WTC11 (cell line): Measurements from ENCODE around the gene SVEP1. TPM values are rescaled to one million over a fixed set of nuclear protein-coding genes. Genes with fewer than 3 reads are reported as not detected.
A peak's percentile ranks its signal among the peaks of the same experiment; 100 is the strongest.

Source experiments
- ATAC-seq: fragments of 200-7000 bp; cut with Tn5 transposase; 2 replicates; pipeline ENCODE4 v1.10.0; 2021; ENCODE audit warnings: mild to moderate bottlenecking, moderate library complexity
- CTCF ChIA-PET: fragments of 300-600 bp; sonication (Branson Sonifier 250); formaldehyde crosslinking; loops from one replicate; lab custom pipeline; 2021; ENCODE audit warnings: antibody characterized with exemption; lab: Charles Lee
- POLR2A ChIA-PET: fragments of 350-600 bp; sonication (Branson Sonifier 250); formaldehyde crosslinking; loops from one replicate; lab custom pipeline; 2021; ENCODE audit warnings: antibody characterized with exemption; lab: Charles Lee
- DNase-seq: peaks from one replicate; pipeline ENCODE4 v3.0.0; 2021; ENCODE audit warnings: low spot score
- H3K27ac Mint-ChIP-seq: 2 replicates; pipeline ENCODE4 v1.8.0; 2021; ENCODE audit warnings: mixed read lengths
- H3K27me3 Mint-ChIP-seq: 2 replicates; pipeline ENCODE4 v1.8.0; 2021; ENCODE audit warnings: low read depth, mild to moderate bottlenecking, moderate library complexity, mixed read lengths
- H3K36me3 Mint-ChIP-seq: 2 replicates; pipeline ENCODE4 v1.8.0; 2021; ENCODE audit warnings: mixed read lengths
- H3K4me1 Mint-ChIP-seq: 2 replicates; pipeline ENCODE4 v1.8.0; 2022; ENCODE audit warnings: mixed read lengths
- H3K4me3 Mint-ChIP-seq: 2 replicates; pipeline ENCODE4 v1.8.0; 2021; ENCODE audit warnings: mild to moderate bottlenecking, moderate library complexity, mixed read lengths
- H3K9me3 Mint-ChIP-seq: 2 replicates; pipeline ENCODE4 v1.8.0; 2021; ENCODE audit warnings: mixed read lengths
- CBFB ChIP-seq: sonication (generic); formaldehyde crosslinking; IDR thresholded peaks from 2 replicates; pipeline ENCODE4 v1.8.1; 2022; ENCODE audit warnings: mild to moderate bottlenecking, low read depth, missing genetic modification reagents
- FOXJ3 ChIP-seq: sonication (generic); formaldehyde crosslinking; IDR thresholded peaks from 2 replicates; pipeline ENCODE4 v1.9.0; 2021; ENCODE audit warnings: missing genetic modification reagents, mild to moderate bottlenecking, borderline replicate concordance
- NFE2L1 ChIP-seq: sonication (generic); formaldehyde crosslinking; IDR thresholded peaks from 2 replicates; pipeline ENCODE4 v1.8.1; 2023; ENCODE audit warnings: missing genetic modification reagents
- NR2C2 ChIP-seq: sonication (generic); formaldehyde crosslinking; IDR thresholded peaks from 2 replicates; pipeline ENCODE4 v1.8.0; 2022; ENCODE audit warnings: mild to moderate bottlenecking, missing genetic modification reagents
- SP1 ChIP-seq: sonication (generic); formaldehyde crosslinking; conservative IDR thresholded peaks from 2 replicates; pipeline ENCODE4 v1.8.1; 2022; ENCODE audit warnings: missing genetic modification reagents
- TCF7 ChIP-seq: sonication (generic); formaldehyde crosslinking; IDR thresholded peaks from 2 replicates; pipeline ENCODE4 v1.8.0; 2022; ENCODE audit warnings: mild to moderate bottlenecking, low read depth, missing genetic modification reagents, moderate library complexity
- TEAD1 ChIP-seq: sonication (generic); formaldehyde crosslinking; IDR thresholded peaks from 2 replicates; pipeline ENCODE4 v1.8.0; 2022; ENCODE audit warnings: mild to moderate bottlenecking, missing genetic modification reagents
- ZNF232 ChIP-seq: sonication (generic); formaldehyde crosslinking; IDR thresholded peaks from 2 replicates; pipeline ENCODE4 v1.8.0; 2022; ENCODE audit warnings: mild to moderate bottlenecking, missing genetic modification reagents
- ZNF317 ChIP-seq: sonication (generic); formaldehyde crosslinking; IDR thresholded peaks from 2 replicates; pipeline ENCODE4 v1.8.1; 2023; ENCODE audit warnings: low read depth, mild to moderate bottlenecking, moderate library complexity, missing genetic modification reagents, borderline replicate concordance
- ZNF423 ChIP-seq: fragments of 250-450 bp; sonication (Bioruptor Pico); IDR thresholded peaks from 2 replicates; pipeline ENCODE4 v2.1.2; 2022; ENCODE audit warnings: mild to moderate bottlenecking, moderate library complexity
- total RNA-seq: library from RNA; stranded (reverse); gene quantifications from 3 replicates; pipeline ENCODE4 v1.2.3, GENCODE V29; 2021
- TF ChIP-seq, protein P1 (sequence below): sonication (generic); formaldehyde crosslinking; IDR thresholded peaks from 2 replicates; pipeline ENCODE4 v1.8.1; 2022; ENCODE audit warnings: low read depth, mild to moderate bottlenecking, moderate library complexity, missing genetic modification reagents, borderline replicate concordance
- TF ChIP-seq, protein P2 (sequence below): sonication (generic); formaldehyde crosslinking; IDR thresholded peaks from 2 replicates; pipeline ENCODE4 v1.8.1; 2022; ENCODE audit warnings: mild to moderate bottlenecking, moderate library complexity, missing genetic modification reagents
- TF ChIP-seq, protein P3 (sequence below): fragments of 250-450 bp; sonication (Bioruptor Pico); IDR thresholded peaks from 2 replicates; pipeline ENCODE4 v1.9.0; 2021; ENCODE audit warnings: mild to moderate bottlenecking
- TF ChIP-seq, protein P4 (sequence below): sonication (generic); formaldehyde crosslinking; IDR thresholded peaks from 2 replicates; pipeline ENCODE4 v1.8.0; 2023; ENCODE audit warnings: missing genetic modification reagents, mild to moderate bottlenecking, borderline replicate concordance
- TF ChIP-seq, protein P5 (sequence below): sonication (generic); formaldehyde crosslinking; IDR thresholded peaks from 2 replicates; pipeline ENCODE4 v1.8.0; 2023; ENCODE audit warnings: mild to moderate bottlenecking, missing genetic modification reagents

Gene SVEP1
- total RNA-seq, 1 experiment from 2014 or later: 0.74 TPM

DNA sequence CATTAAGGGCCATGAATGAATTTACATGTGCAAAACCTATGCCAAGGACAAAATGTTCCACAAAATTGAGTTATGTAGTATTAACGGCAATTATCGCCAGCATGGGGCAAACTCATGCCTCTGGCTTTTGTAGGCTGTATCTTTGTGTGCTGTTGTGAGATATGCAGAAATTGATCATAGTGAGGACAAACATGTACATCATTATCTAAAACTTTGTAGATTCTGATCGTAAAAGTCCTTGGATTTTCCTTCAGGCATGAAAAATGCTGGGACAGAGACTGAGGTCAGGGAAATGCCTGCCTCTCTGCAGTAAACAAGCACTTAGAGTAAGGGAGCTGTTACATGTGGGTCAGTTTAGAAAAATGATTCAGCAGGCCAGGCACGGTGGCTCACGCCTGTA, 236.0 kb downstream of the SVEP1 start (continued):
- TF ChIP-seq, protein P1, sequence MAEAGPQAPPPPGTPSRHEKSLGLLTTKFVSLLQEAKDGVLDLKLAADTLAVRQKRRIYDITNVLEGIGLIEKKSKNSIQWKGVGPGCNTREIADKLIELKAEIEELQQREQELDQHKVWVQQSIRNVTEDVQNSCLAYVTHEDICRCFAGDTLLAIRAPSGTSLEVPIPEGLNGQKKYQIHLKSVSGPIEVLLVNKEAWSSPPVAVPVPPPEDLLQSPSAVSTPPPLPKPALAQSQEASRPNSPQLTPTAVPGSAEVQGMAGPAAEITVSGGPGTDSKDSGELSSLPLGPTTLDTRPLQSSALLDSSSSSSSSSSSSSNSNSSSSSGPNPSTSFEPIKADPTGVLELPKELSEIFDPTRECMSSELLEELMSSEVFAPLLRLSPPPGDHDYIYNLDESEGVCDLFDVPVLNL (CRISPR knock-in tag): no peak
- TF ChIP-seq CBFB: no peak

DNA sequence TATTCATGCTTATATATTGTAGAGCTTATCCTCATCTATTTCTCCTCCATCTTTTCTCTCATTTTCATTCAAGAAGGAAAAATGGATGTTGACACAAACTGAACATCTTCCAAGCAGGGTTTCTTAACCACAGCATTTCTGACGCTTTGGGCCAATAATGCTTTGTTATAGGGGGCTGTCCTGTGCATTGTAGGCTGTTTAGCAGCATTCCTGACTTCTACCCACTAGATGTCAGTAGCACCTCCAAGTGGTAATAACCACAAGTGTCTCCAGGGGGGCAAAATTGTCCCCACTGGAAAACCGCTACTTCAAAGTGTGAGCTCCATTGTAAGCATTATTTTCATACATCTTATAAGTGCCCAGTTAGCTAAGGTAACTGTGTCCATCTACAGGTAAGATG, 239.2 kb downstream of the SVEP1 start:
- peak; percentile 92 for ATAC-seq

More for the DNA sequence above, 239.2 kb downstream of the SVEP1 start:
- Mint-ChIP-seq H3K9me3 (no peaks in the 10 kb centered on the region), H3K27ac (no peak overlapping the region), H3K27me3 (no peaks in the 10 kb centered on the region), H3K36me3 (no peaks in the 10 kb centered on the region), H3K4me3 (no peak overlapping the region)
- CTCF ChIA-PET: interaction anchor here (0.6 to 1.4 kb wide), 6 partner anchors 8 to 481 kb away, joined by 3 to 5 read pairs (median 4); no protein-coding TSS in a partner anchor
- no peak for TF ChIP-seq NFE2L1 (CRISPR knock-in tag)
- TF ChIP-seq ZNF232: no peak
- TF ChIP-seq SP1 (CRISPR knock-in tag): no peak
- no peak for TF ChIP-seq TCF7 (CRISPR knock-in tag)
- no peak for TF ChIP-seq NR2C2 (CRISPR knock-in tag)
- TF ChIP-seq, protein P2, sequence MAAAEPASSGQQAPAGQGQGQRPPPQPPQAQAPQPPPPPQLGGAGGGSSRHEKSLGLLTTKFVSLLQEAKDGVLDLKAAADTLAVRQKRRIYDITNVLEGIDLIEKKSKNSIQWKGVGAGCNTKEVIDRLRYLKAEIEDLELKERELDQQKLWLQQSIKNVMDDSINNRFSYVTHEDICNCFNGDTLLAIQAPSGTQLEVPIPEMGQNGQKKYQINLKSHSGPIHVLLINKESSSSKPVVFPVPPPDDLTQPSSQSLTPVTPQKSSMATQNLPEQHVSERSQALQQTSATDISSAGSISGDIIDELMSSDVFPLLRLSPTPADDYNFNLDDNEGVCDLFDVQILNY: no peak
- TF ChIP-seq, protein P3, sequence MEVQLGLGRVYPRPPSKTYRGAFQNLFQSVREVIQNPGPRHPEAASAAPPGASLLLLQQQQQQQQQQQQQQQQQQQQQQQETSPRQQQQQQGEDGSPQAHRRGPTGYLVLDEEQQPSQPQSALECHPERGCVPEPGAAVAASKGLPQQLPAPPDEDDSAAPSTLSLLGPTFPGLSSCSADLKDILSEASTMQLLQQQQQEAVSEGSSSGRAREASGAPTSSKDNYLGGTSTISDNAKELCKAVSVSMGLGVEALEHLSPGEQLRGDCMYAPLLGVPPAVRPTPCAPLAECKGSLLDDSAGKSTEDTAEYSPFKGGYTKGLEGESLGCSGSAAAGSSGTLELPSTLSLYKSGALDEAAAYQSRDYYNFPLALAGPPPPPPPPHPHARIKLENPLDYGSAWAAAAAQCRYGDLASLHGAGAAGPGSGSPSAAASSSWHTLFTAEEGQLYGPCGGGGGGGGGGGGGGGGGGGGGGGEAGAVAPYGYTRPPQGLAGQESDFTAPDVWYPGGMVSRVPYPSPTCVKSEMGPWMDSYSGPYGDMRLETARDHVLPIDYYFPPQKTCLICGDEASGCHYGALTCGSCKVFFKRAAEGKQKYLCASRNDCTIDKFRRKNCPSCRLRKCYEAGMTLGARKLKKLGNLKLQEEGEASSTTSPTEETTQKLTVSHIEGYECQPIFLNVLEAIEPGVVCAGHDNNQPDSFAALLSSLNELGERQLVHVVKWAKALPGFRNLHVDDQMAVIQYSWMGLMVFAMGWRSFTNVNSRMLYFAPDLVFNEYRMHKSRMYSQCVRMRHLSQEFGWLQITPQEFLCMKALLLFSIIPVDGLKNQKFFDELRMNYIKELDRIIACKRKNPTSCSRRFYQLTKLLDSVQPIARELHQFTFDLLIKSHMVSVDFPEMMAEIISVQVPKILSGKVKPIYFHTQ (CRISPR knock-in tag): no peak
- TF ChIP-seq ZNF423 (CRISPR knock-in tag): no peak
- TF ChIP-seq FOXJ3 (CRISPR knock-in tag): no peak
- TF ChIP-seq, protein P4, sequence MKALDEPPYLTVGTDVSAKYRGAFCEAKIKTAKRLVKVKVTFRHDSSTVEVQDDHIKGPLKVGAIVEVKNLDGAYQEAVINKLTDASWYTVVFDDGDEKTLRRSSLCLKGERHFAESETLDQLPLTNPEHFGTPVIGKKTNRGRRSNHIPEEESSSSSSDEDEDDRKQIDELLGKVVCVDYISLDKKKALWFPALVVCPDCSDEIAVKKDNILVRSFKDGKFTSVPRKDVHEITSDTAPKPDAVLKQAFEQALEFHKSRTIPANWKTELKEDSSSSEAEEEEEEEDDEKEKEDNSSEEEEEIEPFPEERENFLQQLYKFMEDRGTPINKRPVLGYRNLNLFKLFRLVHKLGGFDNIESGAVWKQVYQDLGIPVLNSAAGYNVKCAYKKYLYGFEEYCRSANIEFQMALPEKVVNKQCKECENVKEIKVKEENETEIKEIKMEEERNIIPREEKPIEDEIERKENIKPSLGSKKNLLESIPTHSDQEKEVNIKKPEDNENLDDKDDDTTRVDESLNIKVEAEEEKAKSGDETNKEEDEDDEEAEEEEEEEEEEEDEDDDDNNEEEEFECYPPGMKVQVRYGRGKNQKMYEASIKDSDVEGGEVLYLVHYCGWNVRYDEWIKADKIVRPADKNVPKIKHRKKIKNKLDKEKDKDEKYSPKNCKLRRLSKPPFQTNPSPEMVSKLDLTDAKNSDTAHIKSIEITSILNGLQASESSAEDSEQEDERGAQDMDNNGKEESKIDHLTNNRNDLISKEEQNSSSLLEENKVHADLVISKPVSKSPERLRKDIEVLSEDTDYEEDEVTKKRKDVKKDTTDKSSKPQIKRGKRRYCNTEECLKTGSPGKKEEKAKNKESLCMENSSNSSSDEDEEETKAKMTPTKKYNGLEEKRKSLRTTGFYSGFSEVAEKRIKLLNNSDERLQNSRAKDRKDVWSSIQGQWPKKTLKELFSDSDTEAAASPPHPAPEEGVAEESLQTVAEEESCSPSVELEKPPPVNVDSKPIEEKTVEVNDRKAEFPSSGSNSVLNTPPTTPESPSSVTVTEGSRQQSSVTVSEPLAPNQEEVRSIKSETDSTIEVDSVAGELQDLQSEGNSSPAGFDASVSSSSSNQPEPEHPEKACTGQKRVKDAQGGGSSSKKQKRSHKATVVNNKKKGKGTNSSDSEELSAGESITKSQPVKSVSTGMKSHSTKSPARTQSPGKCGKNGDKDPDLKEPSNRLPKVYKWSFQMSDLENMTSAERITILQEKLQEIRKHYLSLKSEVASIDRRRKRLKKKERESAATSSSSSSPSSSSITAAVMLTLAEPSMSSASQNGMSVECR (CRISPR knock-in tag): no peak
- TF ChIP-seq CBFB: no peak
- no peak for TF ChIP-seq ZNF317 (CRISPR knock-in tag)
- TF ChIP-seq TEAD1 (CRISPR knock-in tag): no peak
- TF ChIP-seq, protein P5, sequence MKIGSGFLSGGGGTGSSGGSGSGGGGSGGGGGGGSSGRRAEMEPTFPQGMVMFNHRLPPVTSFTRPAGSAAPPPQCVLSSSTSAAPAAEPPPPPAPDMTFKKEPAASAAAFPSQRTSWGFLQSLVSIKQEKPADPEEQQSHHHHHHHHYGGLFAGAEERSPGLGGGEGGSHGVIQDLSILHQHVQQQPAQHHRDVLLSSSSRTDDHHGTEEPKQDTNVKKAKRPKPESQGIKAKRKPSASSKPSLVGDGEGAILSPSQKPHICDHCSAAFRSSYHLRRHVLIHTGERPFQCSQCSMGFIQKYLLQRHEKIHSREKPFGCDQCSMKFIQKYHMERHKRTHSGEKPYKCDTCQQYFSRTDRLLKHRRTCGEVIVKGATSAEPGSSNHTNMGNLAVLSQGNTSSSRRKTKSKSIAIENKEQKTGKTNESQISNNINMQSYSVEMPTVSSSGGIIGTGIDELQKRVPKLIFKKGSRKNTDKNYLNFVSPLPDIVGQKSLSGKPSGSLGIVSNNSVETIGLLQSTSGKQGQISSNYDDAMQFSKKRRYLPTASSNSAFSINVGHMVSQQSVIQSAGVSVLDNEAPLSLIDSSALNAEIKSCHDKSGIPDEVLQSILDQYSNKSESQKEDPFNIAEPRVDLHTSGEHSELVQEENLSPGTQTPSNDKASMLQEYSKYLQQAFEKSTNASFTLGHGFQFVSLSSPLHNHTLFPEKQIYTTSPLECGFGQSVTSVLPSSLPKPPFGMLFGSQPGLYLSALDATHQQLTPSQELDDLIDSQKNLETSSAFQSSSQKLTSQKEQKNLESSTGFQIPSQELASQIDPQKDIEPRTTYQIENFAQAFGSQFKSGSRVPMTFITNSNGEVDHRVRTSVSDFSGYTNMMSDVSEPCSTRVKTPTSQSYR (CRISPR knock-in tag): no peak
- TF ChIP-seq, all 79 proteins: peak for 0
- no peaks in the 10 kb centered on the region for H3K4me1 Mint-ChIP-seq
- POLR2A ChIA-PET: no interaction called here
- DNase-seq: peak; percentile 20
